Measurements from ENCODE around the gene PPP1R7.

The PPP1R7 gene

GRCh38 chr2:241109210-241110088, 40.8 kb upstream of the PPP1R7 start:
- Histone ChIP-seq H4K20me1 (peaks cover 0 to 7% (median 0%) of the 10 kb centered on the region in 11 experiments; a peak in 1 of 22 replicates), H3K27me3 (no peaks in the 10 kb centered on the region), H3K27ac (peak overlapping the region in 8 of 11 experiments; percentile 35 to 73 (median 64); a peak in 13 of 22 replicates), H3K9me3 (replicated peaks in 1 of 11) (no peaks in the 10 kb centered on the region), H3K36me3 (peaks cover 2 to 58% (median 37%) of the 10 kb centered on the region in 11 experiments; a peak in 18 of 22 replicates), H3K9ac (no peak overlapping the region), H3K4me3 (no peak overlapping the region), H3K4me2 (peak overlapping the region; percentile 51 to 81 (median 65)), H3K4me1 (peaks cover 25 to 72% (median 52%) of the 10 kb centered on the region in 10 experiments)
- TF ChIP-seq Cebpa-rat (IDR thresholded peaks at IDR 0.05): no peak

GRCh38 chr2:241110089-241110606, 40.1 kb upstream of the PPP1R7 start:
- Histone ChIP-seq H3K27me3 (no peaks in the 10 kb centered on the region), H3K36me3 (peaks cover 8 to 65% (median 44%) of the 10 kb centered on the region in 11 experiments; a peak in 20 of 22 replicates), H3K4me3 (no peak overlapping the region), H4K20me1 (peaks cover 0 to 7% (median 0%) of the 10 kb centered on the region in 11 experiments; a peak in 1 of 22 replicates), H3K27ac (peak overlapping the region in 5 of 11 experiments; percentile 7 to 38 (median 22); a peak in 5 of 22 replicates), H3K9ac (peak overlapping the region in 2 of 11 experiments; percentile 13 to 25; a peak in 2 of 22 replicates), H3K9me3 (replicated peaks in 1 of 11) (no peaks in the 10 kb centered on the region), H3K4me1 (peaks cover 25 to 71% (median 51%) of the 10 kb centered on the region in 10 experiments), H3K4me2 (peak overlapping the region; percentile 12 to 70 (median 59); a peak in 20 of 22 replicates)
- no peak for TF ChIP-seq Cebpa-rat (IDR thresholded peaks at IDR 0.05)

GRCh38 chr2:241110607-241111439, 39.4 kb upstream of the PPP1R7 start:
- Histone ChIP-seq H3K27ac (peak overlapping the region in 5 of 11 experiments; percentile 7 to 38 (median 25); a peak in 5 of 22 replicates), H3K27me3 (no peaks in the 10 kb centered on the region), H3K4me2 (peak overlapping the region; percentile 12 to 70 (median 59); a peak in 21 of 22 replicates), H3K9me3 (replicated peaks in 1 of 11) (no peaks in the 10 kb centered on the region), H4K20me1 (peaks cover 0 to 7% (median 0%) of the 10 kb centered on the region in 11 experiments; a peak in 2 of 22 replicates), H3K4me1 (peaks cover 25 to 64% (median 44%) of the 10 kb centered on the region in 10 experiments), H3K4me3 (no peak overlapping the region), H3K36me3 (peaks cover 11 to 71% (median 50%) of the 10 kb centered on the region in 11 experiments; a peak in 20 of 22 replicates), H3K9ac (peak overlapping the region in 3 of 11 experiments; percentile 35 to 38 (median 37); a peak in 3 of 22 replicates)
- no peak for TF ChIP-seq Cebpa-rat (IDR thresholded peaks at IDR 0.05)

- peak overlapping the region in 4 of 11 experiments; percentile 35 to 58 (median 38); a peak in 6 of 22 replicates for H3K9ac ChIP-seq
- no peaks in the 10 kb centered on the region for H3K9me3 ChIP-seq (replicated peaks in 1 of 11)
Measured at GRCh38 chr2:241111440-241111805, 38.8 kb upstream of the PPP1R7 start.

GRCh38 chr2:241112046-241112445, 38.2 kb upstream of the PPP1R7 start:
- no peak overlapping the region for H3K9ac ChIP-seq
- peaks cover 25 to 53% (median 41%) of the 10 kb centered on the region in 10 experiments for H3K4me1 ChIP-seq
- H3K27me3 ChIP-seq: no peaks in the 10 kb centered on the region
- H3K9me3 ChIP-seq (replicated peaks in 1 of 11): no peaks in the 10 kb centered on the region
- H3K4me3 ChIP-seq: no peak overlapping the region
- peaks cover 0 to 10% (median 0%) of the 10 kb centered on the region in 11 experiments; a peak in 2 of 22 replicates for H4K20me1 ChIP-seq
- peaks cover 11 to 75% (median 54%) of the 10 kb centered on the region in 11 experiments; a peak in 20 of 22 replicates for H3K36me3 ChIP-seq
- H3K4me2 ChIP-seq: peak overlapping the region in 4 of 11 experiments; percentile 56 to 66 (median 64); a peak in 3 of 22 replicates
- TF ChIP-seq Cebpa-rat (IDR thresholded peaks at IDR 0.05): no peak
- H3K27ac ChIP-seq: no peak overlapping the region

More at GRCh38 chr2:241111440-241111805, 38.8 kb upstream of the PPP1R7 start:
- Histone ChIP-seq H3K4me2 (peak overlapping the region in 9 of 11 experiments; percentile 12 to 70 (median 63); a peak in 17 of 22 replicates), H3K36me3 (peaks cover 11 to 75% (median 54%) of the 10 kb centered on the region in 11 experiments; a peak in 20 of 22 replicates), H3K27me3 (no peaks in the 10 kb centered on the region), H3K4me1 (peaks cover 25 to 58% (median 41%) of the 10 kb centered on the region in 10 experiments), H4K20me1 (peaks cover 0 to 7% (median 0%) of the 10 kb centered on the region in 11 experiments; a peak in 2 of 22 replicates), H3K27ac (peak overlapping the region in 1 of 11 experiments; percentile 36; a peak in 1 of 22 replicates), H3K4me3 (no peak overlapping the region)
- no peak for TF ChIP-seq Cebpa-rat (IDR thresholded peaks at IDR 0.05)

- Histone ChIP-seq H3K9me3 (replicated peaks in 1 of 11) (no peaks in the 10 kb centered on the region), H3K4me2 (no peak overlapping the region; a peak in 1 of 22 replicates), H3K9ac (no peak overlapping the region), H4K20me1 (peaks cover 0 to 12% (median 0%) of the 10 kb centered on the region in 11 experiments; a peak in 2 of 22 replicates), H3K4me3 (no peak overlapping the region), H3K27ac (no peak overlapping the region), H3K27me3 (no peaks in the 10 kb centered on the region), H3K36me3 (peaks cover 11 to 74% (median 52%) of the 10 kb centered on the region in 11 experiments; a peak in 20 of 22 replicates), H3K4me1 (peaks cover 25 to 49% (median 41%) of the 10 kb centered on the region in 10 experiments)
- TF ChIP-seq Cebpa-rat (IDR thresholded peaks at IDR 0.05): no peak
Measured at GRCh38 chr2:241112592-241112991, 37.7 kb upstream of the PPP1R7 start.

- H3K27ac ChIP-seq: no peak overlapping the region
- H4K20me1 ChIP-seq: peaks cover 0 to 12% (median 0%) of the 10 kb centered on the region in 11 experiments; a peak in 2 of 22 replicates
- H3K36me3 ChIP-seq: peaks cover 11 to 70% (median 51%) of the 10 kb centered on the region in 11 experiments; a peak in 20 of 22 replicates
- no peaks in the 10 kb centered on the region for H3K9me3 ChIP-seq (replicated peaks in 1 of 11)
- no peak overlapping the region for H3K4me3 ChIP-seq
- H3K4me2 ChIP-seq: no peak overlapping the region
- TF ChIP-seq Cebpa-rat (IDR thresholded peaks at IDR 0.05): no peak
- H3K9ac ChIP-seq: no peak overlapping the region
- H3K27me3 ChIP-seq: no peaks in the 10 kb centered on the region
- H3K4me1 ChIP-seq: peaks cover 11 to 30% (median 22%) of the 10 kb centered on the region in 10 experiments
Measured at GRCh38 chr2:241114836-241115235, 35.4 kb upstream of the PPP1R7 start.

GRCh38 chr2:241115361-241115760, 34.9 kb upstream of the PPP1R7 start:
- H3K4me3 ChIP-seq: no peak overlapping the region
- H3K36me3 ChIP-seq: peaks cover 12 to 72% (median 55%) of the 10 kb centered on the region in 11 experiments; a peak in 21 of 22 replicates
- H3K4me2 ChIP-seq: no peak overlapping the region
- H3K4me1 ChIP-seq: peaks cover 9 to 24% (median 17%) of the 10 kb centered on the region in 10 experiments
- H3K9ac ChIP-seq: no peak overlapping the region
- peaks cover 0 to 3% (median 0%) of the 10 kb centered on the region in 11 experiments; a peak in 4 of 22 replicates for H3K9me3 ChIP-seq (replicated peaks in 1 of 11)
- H3K27me3 ChIP-seq: no peaks in the 10 kb centered on the region
- TF ChIP-seq Cebpa-rat (IDR thresholded peaks at IDR 0.05): no peak
- H3K27ac ChIP-seq: no peak overlapping the region
- H4K20me1 ChIP-seq: peaks cover 0 to 12% (median 0%) of the 10 kb centered on the region in 11 experiments; a peak in 2 of 22 replicates
